ENCODE data around the gene GATB. TPM values are rescaled to one million over a fixed set of nuclear protein-coding genes. Genes with fewer than 3 reads are reported as not detected.

Gene GATB
- total and polyA plus RNA-seq, 2 of the 4 experiments (the other 2 are of a cell fraction), result 18.7 to 20.3 TPM

DNA sequence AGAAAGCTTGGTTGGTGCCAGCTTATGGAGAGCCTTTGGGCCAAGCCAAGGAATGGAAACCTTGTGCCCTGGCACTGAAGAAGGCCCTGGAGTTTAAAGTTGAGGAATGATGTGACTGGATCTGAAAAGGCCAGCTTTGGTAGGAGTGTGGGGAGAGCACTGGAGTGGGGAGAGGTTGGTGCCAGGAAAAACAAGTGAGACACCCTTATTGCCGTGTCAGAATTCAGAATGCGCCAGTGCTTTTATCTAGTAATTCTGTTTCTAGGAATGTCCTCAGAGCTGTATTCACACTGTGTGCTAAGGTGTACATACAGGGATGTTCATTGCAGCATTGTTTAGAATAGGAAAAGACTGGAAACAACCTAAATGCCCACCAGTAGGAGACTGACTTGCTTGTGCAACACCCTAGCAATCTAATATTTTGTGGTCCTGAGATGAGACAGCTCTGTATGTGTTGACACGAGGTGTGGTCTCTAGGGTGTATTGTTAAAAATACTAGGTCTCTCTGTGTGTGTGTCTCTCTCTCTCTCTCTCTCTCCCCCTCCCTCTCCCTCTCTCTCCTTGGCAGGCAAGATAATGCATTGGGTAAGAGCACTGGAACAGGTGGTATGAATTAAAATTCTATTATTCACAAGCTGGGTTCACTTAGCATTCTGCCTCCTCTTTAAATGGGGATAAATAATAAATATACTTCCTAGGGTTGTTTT, 107.8 kb downstream of the GATB start:
- Histone ChIP-seq H3K27ac (ENCODE audit: insufficient read depth, low read length) (no peak overlapping the region), H3K4me2 (ENCODE audit: low read depth, low read length) (no peak overlapping the region), H2AK5ac (ENCODE audit: low read depth, low read length) (no peak overlapping the region), H2BK5ac (ENCODE audit: low read depth, low read length, poor library complexity, severe bottlenecking) (no peak overlapping the region), H3K4me1 (ENCODE audit: control insufficient read depth, insufficient read depth, low read length) (no peaks in the 10 kb centered on the region), H3K23ac (ENCODE audit: low read depth, low read length) (no peak overlapping the region), H3K36me3 (ENCODE audit: control insufficient read depth, insufficient read depth, low read length) (no peaks in the 10 kb centered on the region), H3K79me1 (ENCODE audit: low read depth in 1 of 2, low read length in 2 of 2) (no peaks in the 10 kb centered on the region), H3K9ac (ENCODE audit: low read depth, low read length) (no peak overlapping the region), H4K20me1 (ENCODE audit: insufficient read depth, low read length) (no peaks in the 10 kb centered on the region), H2BK20ac (ENCODE audit: low read depth, low read length) (no peak overlapping the region), H3K56ac (ENCODE audit: extremely low read depth, insufficient read depth, low read length) (no peak overlapping the region), H3K27me3 (ENCODE audit: control insufficient read depth, insufficient read depth, low read length) (peaks cover 13% of the 10 kb centered on the region), H3K4ac (ENCODE audit: low read depth, low read length) (no peak overlapping the region), H3K4me3 (ENCODE audit: insufficient read depth, low read depth, low read length) (no peak overlapping the region), H3K18ac (ENCODE audit: low read depth, low read length) (no peak overlapping the region), H2AK9ac (replicated peaks; ENCODE audit: low read depth, low read length, poor library complexity) (no peak overlapping the region), H2BK15ac (ENCODE audit: low read depth, low read length) (no peak overlapping the region), H2BK120ac (ENCODE audit: low read depth, low read length) (no peak overlapping the region), H3K9me1 (ENCODE audit: insufficient read depth, low read length) (0 out of 2 replicates have a peak, but pooled peaks cover 2% of the 10 kb centered on the region), H4K8ac (ENCODE audit: low read depth in 2 of 2, low read length in 2 of 2) (no peak overlapping the region), H2AFZ (replicated peaks; ENCODE audit: low read length, poor library complexity) (no peak overlapping the region), H3K9me3 (ENCODE audit: control insufficient read depth, insufficient read depth, low read length) (no peaks in the 10 kb centered on the region), H4K91ac (ENCODE audit: insufficient read depth, low read depth, low read length) (no peak overlapping the region), H4K5ac (ENCODE audit: low read depth, low read length) (no peak overlapping the region), H3K14ac (replicated peaks; ENCODE audit: low read depth, low read length) (no peak overlapping the region)
- dilution Hi-C loops (cut with HindIII; ENCODE audit: low sequenced_read_pairs, unreplicated experiment), result no loop called here
- CTCF ChIA-PET, result no interaction called here
- no TSS peak for BruUV-seq (replicated peaks)
- POLR2A ChIA-PET (ENCODE audit: unreplicated experiment), result no interaction called here
- intact Hi-C loops (cut with micrococcal nuclease), result no loop called here
- DNase-seq (no peak), ATAC-seq (ENCODE audit: low read depth) (no peak)
- TF ChIP-seq FOS (IDR thresholded peaks at IDR 0.05; ENCODE audit: low read depth, low read length), result no peak
- TF ChIP-seq RCOR1 (IDR thresholded peaks at IDR 0.05; ENCODE audit: insufficient replicate concordance, low read length), result no peak
- TF ChIP-seq CEBPB (IDR thresholded peaks at IDR 0.05; ENCODE audit: low read depth, low read length), result no peak
- TF ChIP-seq SMC3 (IDR thresholded peaks at IDR 0.05; ENCODE audit: low read depth, low read length), result no peak
- no CpG with 5 or more reads among the region's 3 CpGs for WGBS, 2 experiments (ENCODE audit: extremely low coverage in 2 of 2, insufficient read length in 1 of 2)
- in situ Hi-C loops (cut with MboI; ENCODE audit: low sequenced_read_pairs), result no loop called here

Data from IMR-90 (cell line).